ENCODE data around the gene TNS3. TPM values are rescaled to one million over a fixed set of nuclear protein-coding genes. Genes with fewer than 3 reads are reported as not detected.

TNS3 gene
- total RNA-seq, 1 experiment from 2014 or later: 9.5 TPM

DNA sequence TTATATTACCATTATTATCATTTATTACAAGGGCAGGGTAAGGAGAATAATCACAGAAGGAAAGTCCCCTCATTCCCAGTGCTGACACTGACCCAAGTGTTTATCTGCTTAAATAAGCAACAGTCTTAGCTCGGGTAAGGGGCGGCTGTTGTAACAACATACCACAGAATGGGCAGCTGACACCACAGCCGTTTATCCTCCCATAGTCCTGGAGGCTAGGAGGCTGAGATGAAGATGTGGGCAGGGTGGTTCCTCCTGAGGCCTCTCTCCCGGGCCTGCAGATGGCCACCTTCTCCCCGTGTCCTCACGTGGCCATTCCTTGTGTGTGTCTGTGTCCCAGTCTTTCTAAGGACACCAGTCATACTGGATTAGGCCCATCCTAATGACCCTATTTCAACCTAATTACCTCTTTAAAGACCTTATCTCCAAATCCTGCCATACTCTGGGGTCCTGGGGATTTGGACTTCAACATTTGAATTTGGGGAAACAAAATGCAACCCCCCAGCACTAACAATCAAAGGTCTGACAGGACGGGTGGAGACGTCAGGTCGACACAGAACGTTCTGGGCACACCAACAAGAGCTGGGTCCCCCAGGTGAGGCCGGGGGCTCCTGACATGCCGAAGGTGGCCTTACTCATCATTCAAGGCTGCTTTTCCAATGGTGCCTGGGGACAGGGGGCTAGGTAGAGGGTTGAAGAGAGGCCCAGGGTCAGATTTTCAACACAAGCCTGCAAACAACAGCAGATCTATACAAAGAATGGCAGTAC lies 93.5 kb downstream of the TNS3 start:
- Histone ChIP-seq H3K56ac (ENCODE audit: insufficient read length, low read depth, low read length) (no peak overlapping the region), H2BK15ac (ENCODE audit: low read depth, low read length) (no peak overlapping the region), H3K18ac (ENCODE audit: insufficient read length, low read depth, low read length) (no peak overlapping the region), H3K4me1 (ENCODE audit: insufficient read depth, low read length) (peaks cover 3% of the 10 kb centered on the region; the same call in 1 of the 2 replicates), H4K5ac (ENCODE audit: insufficient read length, low read depth, low read length) (no peak overlapping the region), H2BK5ac (ENCODE audit: insufficient read length, low read length) (no peak overlapping the region), H4K20me1 (ENCODE audit: control insufficient read depth, insufficient read depth, insufficient read length) (no peaks in the 10 kb centered on the region), H4K8ac (replicated peaks; ENCODE audit: insufficient read length, low read depth, low read length) (no peak overlapping the region), H3K4ac (ENCODE audit: low read depth, low read length) (no peak overlapping the region), H3K9me3 (ENCODE audit: control insufficient read depth, low read depth, low read length) (no peaks in the 10 kb centered on the region), H3K23me2 (ENCODE audit: insufficient read length, low read depth, low read length, poor library complexity, severe bottlenecking) (no peaks in the 10 kb centered on the region), H3T11ph (ENCODE audit: low read length) (no peak overlapping the region), H2BK120ac (ENCODE audit: low read depth, low read length, poor library complexity, severe bottlenecking) (no peak overlapping the region), H3K79me1 (ENCODE audit: insufficient read depth, low read depth, low read length, poor library complexity, severe bottlenecking) (no peaks in the 10 kb centered on the region), H3K14ac (ENCODE audit: insufficient read depth, low read length) (no peak overlapping the region), H3K79me2 (ENCODE audit: insufficient read depth, low read length) (no peaks in the 10 kb centered on the region), H2BK12ac (ENCODE audit: insufficient read length, low read depth, low read length) (no peak overlapping the region), H3K23ac (ENCODE audit: insufficient read length, low read depth, low read length) (no peak overlapping the region), H2AFZ (ENCODE audit: low read length) (no peak overlapping the region), H3K27me3 (ENCODE audit: insufficient read depth, low read length) (peaks cover 4% of the 10 kb centered on the region; the same call in 1 of the 2 replicates), H3K9ac (ENCODE audit: extremely low read depth, insufficient read length, low read length) (no peak overlapping the region), H2AK5ac (ENCODE audit: insufficient read length, low read length) (no peak overlapping the region), H4K91ac (ENCODE audit: insufficient read length, low read depth, low read length) (no peak overlapping the region), H2BK20ac (ENCODE audit: low read depth, low read length, poor library complexity, severe bottlenecking) (no peak overlapping the region), H3K4me2 (ENCODE audit: insufficient read depth, insufficient read length, low read length) (no peak overlapping the region), H3K27ac (ENCODE audit: insufficient read length, low read depth, low read length) (no peak overlapping the region)
- no CpG with 5 or more reads among the region's 12 CpGs for WGBS (ENCODE audit: extremely low coverage, insufficient read length, low lambda C conversion rate)
- Mint-ChIP-seq H3K27ac (no peak overlapping the region), H3K36me3 (ENCODE audit: insufficient read depth in 1 of 3, low read depth in 3 of 3) (peaks cover 0 to 15% (median 6%) of the 10 kb centered on the region in 3 experiments; a peak in 5 of 7 replicates), H3K4me3 (no peak overlapping the region; a peak in 1 of 5 replicates), H3K27me3 (ENCODE audit: low read depth) (peaks cover 88% of the 10 kb centered on the region), H3K9me3 (peaks cover 5 to 7% of the 10 kb centered on the region in 2 experiments; a peak in 3 of 5 replicates), H3K4me1 (peaks cover 20 to 32% of the 10 kb centered on the region in 2 experiments)
- DNase-seq: no peak
- TF ChIP-seq, protein P1, sequence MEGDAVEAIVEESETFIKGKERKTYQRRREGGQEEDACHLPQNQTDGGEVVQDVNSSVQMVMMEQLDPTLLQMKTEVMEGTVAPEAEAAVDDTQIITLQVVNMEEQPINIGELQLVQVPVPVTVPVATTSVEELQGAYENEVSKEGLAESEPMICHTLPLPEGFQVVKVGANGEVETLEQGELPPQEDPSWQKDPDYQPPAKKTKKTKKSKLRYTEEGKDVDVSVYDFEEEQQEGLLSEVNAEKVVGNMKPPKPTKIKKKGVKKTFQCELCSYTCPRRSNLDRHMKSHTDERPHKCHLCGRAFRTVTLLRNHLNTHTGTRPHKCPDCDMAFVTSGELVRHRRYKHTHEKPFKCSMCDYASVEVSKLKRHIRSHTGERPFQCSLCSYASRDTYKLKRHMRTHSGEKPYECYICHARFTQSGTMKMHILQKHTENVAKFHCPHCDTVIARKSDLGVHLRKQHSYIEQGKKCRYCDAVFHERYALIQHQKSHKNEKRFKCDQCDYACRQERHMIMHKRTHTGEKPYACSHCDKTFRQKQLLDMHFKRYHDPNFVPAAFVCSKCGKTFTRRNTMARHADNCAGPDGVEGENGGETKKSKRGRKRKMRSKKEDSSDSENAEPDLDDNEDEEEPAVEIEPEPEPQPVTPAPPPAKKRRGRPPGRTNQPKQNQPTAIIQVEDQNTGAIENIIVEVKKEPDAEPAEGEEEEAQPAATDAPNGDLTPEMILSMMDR (conservative IDR thresholded peaks at IDR 0.05): no peak
